Choroid plexus epithelial cell (primary cell): ENCODE measurements around the gene EIF4E1B.
A peak's percentile ranks its signal among the peaks of the same experiment; 100 is the strongest.

ENCODE experiments used
- DNase-seq: peaks from one replicate; pipeline ENCODE4 v3.0.0-alpha.2; 2010; ENCODE audit warnings: low read depth
- H3K4me3 ChIP-seq: 2 replicates; pipeline ENCODE4 v1.5.1; 2011; ENCODE audit warnings: low read depth, mild to moderate bottlenecking, control low read depth, low read length, moderate library complexity
- CTCF ChIP-seq: conservative IDR thresholded peaks from 2 replicates; pipeline ENCODE4 v1.5.1; 2011; ENCODE audit warnings: low read depth, mild to moderate bottlenecking, control low read depth, inconsistent platforms, low read length, moderate library complexity

Gene EIF4E1B

GRCh38 chr5:176608142-176608705, 22.3 kb upstream of the EIF4E1B start:
- no peak for TF ChIP-seq CTCF
- no peak for DNase-seq
- no peak overlapping the region for H3K4me3 ChIP-seq

- no peak for TF ChIP-seq CTCF
- no peak for DNase-seq
- peak overlapping the region; percentile 65 for H3K4me3 ChIP-seq
Observed at GRCh38 chr5:176608937-176609723, 21.3 kb upstream of the EIF4E1B start.

GRCh38 chr5:176609724-176610434, 20.6 kb upstream of the EIF4E1B start, which contains the start of gene GPRIN1:
Gene GPRIN1, minus strand, starts transcription at chr5:176610156. Its CDS starts 10,322 bp downstream, at chr5:176599834.
- DNase-seq, result peak; percentile 43

GRCh38 chr5:176610435-176610773, 20.1 kb upstream of the EIF4E1B start:
- no peak for DNase-seq
- H3K4me3 ChIP-seq, result peak overlapping the region; percentile 65
- no peak for TF ChIP-seq CTCF

More at GRCh38 chr5:176609724-176610434, 20.6 kb upstream of the EIF4E1B start, which contains the start of gene GPRIN1:
- peak; percentile 19 for TF ChIP-seq CTCF
- peak within 1 kb of the TSS; percentile 65 for H3K4me3 ChIP-seq

GRCh38 chr5:176611435-176611834, 19.0 kb upstream of the EIF4E1B start:
- no peak for TF ChIP-seq CTCF
- no peak overlapping the region for H3K4me3 ChIP-seq
- peak; percentile 93 for DNase-seq

- no peak overlapping the region for H3K4me3 ChIP-seq
- DNase-seq, result no peak
- TF ChIP-seq CTCF, result no peak
Observed at GRCh38 chr5:176612008-176612407, 18.5 kb upstream of the EIF4E1B start.
